OCI-LY7 (cell line): ENCODE data around the gene UGT2A2. TPM values are rescaled to one million over a fixed set of nuclear protein-coding genes. Genes with fewer than 3 reads are reported as not detected.

Experiments used
- small RNA-seq: library from RNA; depleted of rRNA; stranded (forward); fragments of <200 nt; gene quantifications from one replicate; pipeline ENCODE3, GENCODE V24; 2014
- total RNA-seq, 2 experiments: library from RNA; depleted of rRNA in 1 of 2; stranded (reverse); fragments of >200 nt in 1 of 2; shearing (Covaris generic) in 1 of 2; gene quantifications; 2 replicates each; pipeline ENCODE4 v1.2.3, GENCODE V29; 2014 to 2022

UGT2A2 gene
- total RNA-seq, 2 experiments from 2014 or later = not detected

Small RNAs within 50 kb of the gene (small RNA-seq; reads per million reads assigned to genes)
- gene UGT2A2 = not detected

Other genes starting within 250 kb of the UGT2A2 start
- gene UGT2B4, start 143.7 kb downstream of the UGT2A2 start, total RNA-seq (2014; rRNA removed; shearing (Covaris generic)) = not detected in 2 replicates
- gene UGT2B4, start 143.7 kb downstream of the UGT2A2 start, total RNA-seq (2022) = not detected in 2 replicates
- gene UGT2A1, start 13.6 kb upstream of the UGT2A2 start, total RNA-seq (2014; rRNA removed; shearing (Covaris generic)) = not detected in 2 replicates
- not detected in 2 replicates for gene UGT2A1, start 13.6 kb upstream of the UGT2A2 start, total RNA-seq (2022)
- not detected in 2 replicates for gene SULT1B1, start 121.0 kb upstream of the UGT2A2 start, total RNA-seq (2014; rRNA removed; shearing (Covaris generic))
- gene SULT1B1, start 121.0 kb upstream of the UGT2A2 start, total RNA-seq (2022) = 0.08 TPM in 1 of 2 replicates, not detected in the other
- gene SULT1E1, start 220.5 kb upstream of the UGT2A2 start, total RNA-seq (2014; rRNA removed; shearing (Covaris generic)) = not detected in 2 replicates
- gene SULT1E1, start 220.5 kb upstream of the UGT2A2 start, total RNA-seq (2022) = not detected in 2 replicates